Airway epithelial cell (primary cell): Measurements from ENCODE around the gene SLC38A8. TPM values are rescaled to one million over a fixed set of nuclear protein-coding genes. Genes with fewer than 3 reads are reported as not detected.

ENCODE experiments used
- total RNA-seq: library from RNA; depleted of rRNA; stranded (reverse); fragments of >200 nt; gene quantifications from 2 replicates; pipeline ENCODE4 v1.2.3, GENCODE V29; 2015

Gene SLC38A8
- not detected in 2 replicates for total RNA-seq

DNA sequence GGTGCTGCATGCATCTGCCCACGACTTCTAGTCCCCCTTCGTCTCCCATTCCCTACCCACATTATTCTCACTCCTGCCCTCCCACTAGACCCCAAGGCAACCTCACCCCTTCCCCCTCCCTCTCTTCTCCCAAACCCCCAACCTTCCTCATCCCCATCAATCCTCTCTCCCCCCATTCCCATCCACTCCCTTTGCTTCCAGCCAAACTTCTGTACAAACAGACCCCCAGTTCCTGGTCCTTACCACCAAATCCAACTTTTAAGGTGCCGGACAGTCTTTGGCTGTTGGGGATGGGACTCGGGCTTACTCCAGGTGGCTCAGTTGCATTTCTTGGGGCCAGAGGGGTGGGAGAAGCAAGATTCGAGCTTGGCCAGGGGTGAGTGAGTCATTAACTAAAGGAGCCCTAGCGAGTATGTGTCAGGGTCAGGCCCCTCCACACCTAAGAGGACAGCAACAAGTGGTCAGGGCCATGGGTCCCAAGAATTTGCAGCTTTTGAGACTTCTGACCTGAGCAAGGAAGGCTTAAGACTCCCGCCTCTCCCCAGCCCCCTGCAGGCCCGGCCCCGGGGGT lies at the start of gene SLC38A8:
SLC38A8 (minus strand) TSS at position 488 of the 571 bp plus-strand sequence. CDS start 638 bp downstream, outside the sequence.

DNA sequence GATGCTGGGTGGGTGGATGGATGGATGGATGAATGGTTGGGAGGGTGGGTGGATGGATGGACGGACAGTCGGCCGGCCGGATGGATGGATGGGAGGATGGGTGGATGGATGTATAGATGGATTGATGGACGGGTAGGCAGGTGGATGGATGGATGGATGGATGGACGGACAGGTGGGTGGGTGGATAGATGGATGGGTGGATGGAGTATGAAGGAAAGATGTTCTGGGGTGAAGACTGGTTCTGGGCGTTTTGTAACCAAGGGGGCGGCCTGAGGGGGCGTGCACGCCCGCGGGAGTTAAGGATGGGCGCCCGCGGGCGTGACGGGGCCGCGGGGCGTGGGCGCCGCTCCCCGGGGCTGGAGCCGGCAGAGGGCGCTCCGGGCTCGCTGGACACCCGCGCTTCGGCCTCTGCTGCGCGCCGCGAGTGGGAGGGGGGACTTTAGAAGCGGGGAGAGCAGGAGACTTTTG lies 74.7 kb downstream of the SLC38A8 start, which contains the start of gene NECAB2:
NECAB2 (plus strand) TSS at position 407 of the 468 bp plus-strand sequence. CDS start 405 bp downstream, outside the sequence.

Other genes starting within 250 kb of the SLC38A8 start
- gene HSBP1, start 234.8 kb downstream of the SLC38A8 start, total RNA-seq = 77.0 and 111 TPM in 2 replicates
- gene MLYCD, start 143.7 kb downstream of the SLC38A8 start, total RNA-seq = 1.6 and 2.4 TPM in 2 replicates
- gene OSGIN1, start 89.6 kb downstream of the SLC38A8 start, total RNA-seq = 3.5 and 3.9 TPM in 2 replicates
- gene NECAB2, start 74.6 kb downstream of the SLC38A8 start, total RNA-seq = 0.42 TPM in 1 of 2 replicates, not detected in the other
- 46.6 and 56.8 TPM in 2 replicates for gene MBTPS1, start 74.1 kb upstream of the SLC38A8 start, total RNA-seq
- 7.3 and 11.7 TPM in 2 replicates for gene HSDL1, start 102.4 kb upstream of the SLC38A8 start, total RNA-seq
- gene DNAAF1, start 102.5 kb upstream of the SLC38A8 start, total RNA-seq = not detected in 2 replicates
- gene TAF1C, start 144.3 kb upstream of the SLC38A8 start, total RNA-seq = 21.2 and 21.4 TPM in 2 replicates
- gene ADAD2, start 148.4 kb upstream of the SLC38A8 start, total RNA-seq = not detected in 2 replicates
- gene KCNG4, start 197.2 kb upstream of the SLC38A8 start, total RNA-seq = not detected in 2 replicates